Endothelial cell of umbilical vein (primary cell): ENCODE results near the gene PRKCB. TPM values are rescaled to one million over a fixed set of nuclear protein-coding genes. Genes with fewer than 3 reads are reported as not detected.

ENCODE experiments used
- BruUV-seq: library from RNA; stranded (reverse); fragments of 400-500 nt; replicated peaks from 2 replicates; lab custom pipeline; 2021; lab: Mats Ljungman, UMichigan
- CTCF ChIA-PET: fragments of 300-600, 350-600 bp; sonication (Branson Sonifier 250); formaldehyde crosslinking; loops from one replicate; lab custom pipeline; 2021; ENCODE audit warnings: antibody characterized with exemption, inconsistent platforms; lab: Charles Lee
- POLR2A ChIA-PET: fragments of 300-600, 350-600 bp; sonication (Branson Sonifier 250); formaldehyde crosslinking; loops from one replicate; lab custom pipeline; 2021; ENCODE audit warnings: antibody characterized with exemption, inconsistent platforms; lab: Charles Lee
- DNase-seq: peaks from one replicate; pipeline ENCODE4 v3.0.0-alpha.2; 2011; ENCODE audit warnings: low read depth, low spot score
- FAIRE-seq: peaks from 2 replicates; lab custom pipeline; 2011; peaks lifted over from hg19 to GRCh38; lab: Jason Lieb, UNC
- H2AFZ ChIP-seq: 2 replicates; pipeline ENCODE4 v1.6.0; 2012; ENCODE audit warnings: low read depth, low read length, control low read depth, inconsistent platforms
- H3K27ac ChIP-seq: 2 replicates; pipeline ENCODE4 v1.5.1; 2011; ENCODE audit warnings: low read depth, mild to moderate bottlenecking, control low read depth, low read length, moderate library complexity; ENCODE audit not compliant: insufficient read depth
- H3K27me3 ChIP-seq, 2 experiments: 2 replicates each; pipeline versions ENCODE4 v1.6.0 to v1.6.1; 2011; ENCODE audit warnings: low read length in 2 of 2, mixed read lengths in 1 of 2; ENCODE audit not compliant: control insufficient read depth in 2 of 2, insufficient read depth in 2 of 2
- H3K36me3 ChIP-seq, 2 experiments: 2 replicates in 1 of 2; 3 replicates in 1 of 2; pipeline ENCODE4 v1.5.1; 2011; ENCODE audit warnings: low read length in 2 of 2, mild to moderate bottlenecking in 1 of 2, moderate library complexity in 1 of 2; ENCODE audit not compliant: control insufficient read depth in 2 of 2, insufficient read depth in 2 of 2; ENCODE audit errors: extremely low read depth in 1 of 2
- H3K4me1 ChIP-seq: 3 replicates; pipeline ENCODE4 v1.5.1; 2011; ENCODE audit warnings: mild to moderate bottlenecking, low read length; ENCODE audit not compliant: control insufficient read depth, insufficient read depth; ENCODE audit errors: extremely low read depth
- H3K4me2 ChIP-seq: 2 replicates; pipeline ENCODE4 v1.6.1; 2011; ENCODE audit warnings: low read length, control low read depth, mixed read lengths; ENCODE audit not compliant: insufficient read depth
- H3K4me3 ChIP-seq, 3 experiments: fragments of 200-600 bp in 1 of 3; sonication (generic), shearing (Covaris generic) in 1 of 3; replicated peaks in 1 of 3; 2 replicates each; pipeline ENCODE4 v1.5.1; 2011 to 2016; ENCODE audit warnings: control low read depth in 3 of 3, low read length in 3 of 3, mild to moderate bottlenecking in 2 of 3, inconsistent platforms in 1 of 3, low read depth in 1 of 3, moderate library complexity in 1 of 3; ENCODE audit not compliant: insufficient read depth in 1 of 3
- H3K79me2 ChIP-seq: 2 replicates; pipeline ENCODE4 v1.6.0; 2012; ENCODE audit warnings: low read length, inconsistent platforms; ENCODE audit not compliant: control insufficient read depth, insufficient read depth
- H3K9ac ChIP-seq: replicated peaks from 2 replicates; pipeline ENCODE3; 2011; ENCODE audit warnings: low read length, control low read depth; ENCODE audit not compliant: insufficient read depth; ENCODE audit errors: extremely low read depth
- H3K9me1 ChIP-seq: replicated peaks from 3 replicates; pipeline ENCODE4 v1.6.0; 2011; ENCODE audit warnings: mild to moderate bottlenecking, low read length; ENCODE audit not compliant: control insufficient read depth, insufficient read depth; ENCODE audit errors: extremely low read depth
- H3K9me3 ChIP-seq: replicated peaks from 2 replicates; pipeline ENCODE4 v1.5.1; 2012; ENCODE audit warnings: low read length, inconsistent platforms; ENCODE audit not compliant: control insufficient read depth, insufficient read depth
- H4K20me1 ChIP-seq: replicated peaks from 2 replicates; pipeline ENCODE3; 2011; ENCODE audit warnings: mild to moderate bottlenecking, low read length; ENCODE audit not compliant: control insufficient read depth, insufficient read depth; ENCODE audit errors: extremely low read depth
- CTCF ChIP-seq, 2 donors: IDR thresholded peaks; 1 replicate in 1 of 2; 2 replicates in 1 of 2; pipeline ENCODE4 v1.5.1; 2011; ENCODE audit warnings: low read length in 2 of 2, mild to moderate bottlenecking in 2 of 2, moderate library complexity in 2 of 2, control low read depth in 1 of 2, inconsistent platforms in 1 of 2, low read depth in 1 of 2; ENCODE audit not compliant: insufficient read depth in 1 of 2; ENCODE audit errors: extremely low read depth in 1 of 2
- EZH2 ChIP-seq: IDR thresholded peaks from 2 replicates; pipeline ENCODE4 v1.6.1; 2012; ENCODE audit warnings: borderline replicate concordance, low read depth, mild to moderate bottlenecking, moderate library complexity, low read length, inconsistent platforms; ENCODE audit not compliant: severe bottlenecking
- FOS ChIP-seq: IDR thresholded peaks from 2 replicates; pipeline ENCODE4 v1.6.1; 2011; ENCODE audit warnings: mild to moderate bottlenecking, low read length, moderate library complexity, borderline replicate concordance; ENCODE audit not compliant: insufficient read depth
- GATA2 ChIP-seq: IDR thresholded peaks from 2 replicates; pipeline ENCODE4 v1.7.0; 2011; ENCODE audit warnings: low read depth, mild to moderate bottlenecking, moderate library complexity, mixed read lengths, low read length; ENCODE audit not compliant: insufficient read length, insufficient read depth
- JUN ChIP-seq: IDR thresholded peaks from 2 replicates; pipeline ENCODE4 v1.6.1; 2011; ENCODE audit warnings: borderline replicate concordance, low read depth; ENCODE audit not compliant: insufficient read length, insufficient read depth
- MAX ChIP-seq: IDR thresholded peaks from 2 replicates; pipeline ENCODE4 v1.6.1; 2011; ENCODE audit not compliant: insufficient read depth, insufficient read length
- MYC ChIP-seq: IDR thresholded peaks from one replicate; pipeline ENCODE4 v1.6.1; 2011; ENCODE audit warnings: mild to moderate bottlenecking, low read depth, low read length
- POLR2A ChIP-seq: IDR thresholded peaks from 2 replicates; pipeline ENCODE4 v1.6.1; 2012; ENCODE audit warnings: low read depth, mild to moderate bottlenecking, control low read depth, low read length
- POLR2AphosphoS5 ChIP-seq: IDR thresholded peaks from 2 replicates; pipeline ENCODE4 v1.6.1; 2012; ENCODE audit warnings: low read depth, mild to moderate bottlenecking, control low read depth, low read length, moderate library complexity; ENCODE audit not compliant: insufficient read depth
- dilution Hi-C: fragments of 300-500 bp; cut with MboI; formaldehyde crosslinking; loops from one replicate; pipeline ENCODE4 v1.15.0; 2019; ENCODE audit warnings: low sequenced_read_pairs; ENCODE audit not compliant: extremely low pct_ligation_motif_present
- intact Hi-C: fragments of 100-400 bp; cut with micrococcal nuclease; formaldehyde crosslinking; loops from one replicate; pipeline ENCODE4 v1.10.0; 2022
- polyA plus RNA-seq, 4 experiments: library from polyadenylated mRNA; depleted of rRNA in 3 of 4; stranded (reverse) in 3 of 4; unstranded in 1 of 4; fragments of >200 nt; gene quantifications; 2 replicates each; pipeline versions ENCODE4 v1.2.1 to v1.2.3, GENCODE V29; 2011 to 2012; ENCODE audit warnings: missing spikeins in 1 of 4
- total RNA-seq: library from RNA; stranded (reverse); gene quantifications from 2 replicates; pipeline ENCODE4 v1.2.3, GENCODE V29; 2021

The PRKCB gene
- total and polyA plus RNA-seq, 2 donors (not counting 3 experiments of a cell fraction or from before 2014, with no cell fraction given) = 0.01 TPM; not detected in 1

- DNase-seq = no peak
- Histone ChIP-seq H3K9ac (no peak overlapping the region), H2AFZ (no peak overlapping the region), H3K4me2 (no peak overlapping the region), H3K4me1 (no peaks in the 10 kb centered on the region), H3K9me3 (no peaks in the 10 kb centered on the region), H4K20me1 (no peaks in the 10 kb centered on the region), H3K27ac (no peak overlapping the region), H3K4me3 (no peak overlapping the region), H3K9me1 (no peaks in the 10 kb centered on the region), H3K27me3 (peaks cover 0 to 3% of the 10 kb centered on the region in 2 experiments), H3K79me2 (no peaks in the 10 kb centered on the region), H3K36me3 (no peaks in the 10 kb centered on the region)
- ChIA-PET POLR2A (no interaction called here), CTCF (no interaction called here)
- no TSS peak for BruUV-seq
- dilution Hi-C loops (no loop called here), intact Hi-C loops (no loop called here)
- FAIRE-seq = no peak
- no peak for TF ChIP-seq MAX
- no peak for TF ChIP-seq POLR2AphosphoS5
- TF ChIP-seq MYC = no peak
- no peak for TF ChIP-seq FOS
- TF ChIP-seq POLR2A = no peak
- TF ChIP-seq CTCF (IDR thresholded peaks at IDR 0.05; ENCODE audit: extremely low read depth in 1 of 2, insufficient read depth in 1 of 2, low read depth in 1 of 2, low read length in 2 of 2) = no peak
- TF ChIP-seq EZH2 = no peak
- no peak for TF ChIP-seq GATA2
- TF ChIP-seq JUN = no peak
Measured at GRCh38 chr16:24165273-24165672, 329.5 kb downstream of the PRKCB start.
